Measurements from ENCODE around the gene GARS1.
A peak's percentile ranks its signal among the peaks of the same experiment; 100 is the strongest.
"Not testable (repeated sequence)": the region's sequence is repeated elsewhere in the genome, so short reads cannot be mapped to it uniquely, and the experiment has no call there.

The GARS1 gene

DNA sequence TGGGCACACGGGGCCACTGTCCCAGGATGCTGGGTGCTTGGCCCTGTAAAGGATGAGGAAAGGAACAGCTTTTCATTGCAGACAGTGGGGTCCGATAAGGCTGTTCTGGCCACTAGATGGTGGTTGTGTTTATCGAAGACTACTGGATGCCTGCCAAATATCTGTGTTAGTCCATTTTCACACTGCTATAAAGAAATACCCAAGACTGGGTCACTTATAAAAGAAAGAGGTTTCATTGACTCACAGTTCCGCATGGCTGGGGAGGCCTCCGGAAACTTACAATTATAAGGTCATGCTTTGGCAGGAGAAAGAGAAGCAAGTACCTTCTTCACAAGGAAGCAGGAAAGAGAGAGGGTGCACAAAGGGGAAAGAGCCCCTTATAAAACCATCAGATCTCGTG, 32.2 kb upstream of the GARS1 start:
- DNase-seq (ENCODE audit: low read depth), result no peak
- no peak for TF ChIP-seq CTCF (IDR thresholded peaks at IDR 0.05; ENCODE audit: insufficient read depth, low read depth, low read length, missing control alignments)
- no peak overlapping the region for H3K4me3 ChIP-seq (ENCODE audit: low read length)

GRCh38 chr7:30562909-30563308, 31.8 kb upstream of the GARS1 start:
- no peak overlapping the region for H3K4me3 ChIP-seq (ENCODE audit: low read length)
- DNase-seq (ENCODE audit: low read depth), result no peak
- TF ChIP-seq CTCF (IDR thresholded peaks at IDR 0.05; ENCODE audit: insufficient read depth, low read depth, low read length, missing control alignments), result no peak

DNA sequence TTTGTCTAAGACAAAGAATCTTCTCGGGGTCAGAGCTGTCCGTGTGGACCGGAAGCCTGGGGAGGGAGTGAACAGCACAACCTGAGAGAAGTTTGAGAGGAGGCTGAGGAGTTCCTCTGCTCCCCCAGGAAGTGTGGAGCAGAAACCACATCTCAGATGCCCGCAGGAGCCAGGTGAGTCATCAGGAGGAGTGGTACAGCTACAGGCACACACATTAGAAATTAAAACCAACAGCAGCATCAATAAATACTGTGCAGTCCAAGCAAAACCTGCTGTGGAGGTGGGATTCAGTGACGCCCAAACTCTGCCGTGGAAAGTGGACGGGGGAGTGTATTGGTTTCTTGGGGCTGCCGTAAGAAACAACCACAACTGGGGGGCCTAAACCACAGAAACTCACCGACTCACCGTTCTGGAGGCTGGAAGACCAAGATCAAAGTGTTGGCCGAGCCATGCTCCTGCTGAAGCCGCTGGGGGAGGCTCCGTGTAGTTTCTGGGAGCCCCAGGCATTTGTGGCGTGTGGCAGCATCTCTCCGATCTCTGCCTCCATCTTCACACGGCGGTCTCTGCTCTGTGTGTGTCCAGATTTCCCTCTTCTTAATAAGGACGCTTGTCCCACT, 31.2 kb upstream of the GARS1 start:
- DNase-seq (ENCODE audit: low read depth), result peak; percentile 82
- H3K4me3 ChIP-seq (ENCODE audit: low read length), result no peak overlapping the region
- no peak for TF ChIP-seq CTCF (IDR thresholded peaks at IDR 0.05; ENCODE audit: insufficient read depth, low read depth, low read length, missing control alignments)

DNA sequence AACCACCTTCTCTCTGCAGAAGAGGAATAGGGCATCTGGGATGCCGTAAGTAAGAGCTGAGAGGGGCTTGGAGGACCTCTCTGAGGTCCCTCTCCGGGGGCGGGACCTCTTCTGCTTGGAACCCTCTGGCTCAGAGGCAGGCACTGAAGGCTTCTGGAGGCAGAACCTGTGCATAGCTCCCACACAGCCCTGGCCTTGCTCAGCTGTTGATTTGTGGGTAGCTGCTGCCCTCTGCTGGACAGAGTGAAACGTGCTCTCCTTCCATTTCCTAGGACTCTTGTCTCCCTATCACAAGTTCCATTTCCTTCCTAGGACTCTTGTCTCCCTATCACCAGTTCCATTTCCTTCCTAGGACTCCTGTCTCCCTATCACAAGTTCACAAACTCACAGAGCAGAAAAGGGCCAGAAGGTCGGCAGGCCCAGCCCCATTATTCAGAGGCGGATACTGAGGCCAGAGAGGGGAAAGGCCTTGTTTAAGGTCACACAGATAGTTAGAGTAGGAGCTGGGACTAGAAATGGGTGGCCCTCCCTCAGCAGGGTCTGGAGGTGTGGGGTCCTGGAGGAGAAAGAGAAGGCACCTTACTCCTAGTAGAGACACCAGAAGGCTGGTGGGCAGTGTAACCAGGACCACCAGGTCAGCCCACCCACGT, 30.3 kb upstream of the GARS1 start:
- peak; percentile 90 for DNase-seq (ENCODE audit: low read depth)
- no peak overlapping the region for H3K4me3 ChIP-seq (ENCODE audit: low read length)
- peak; percentile 85 for TF ChIP-seq CTCF (IDR thresholded peaks at IDR 0.05; ENCODE audit: insufficient read depth, low read depth, low read length, missing control alignments)

DNA sequence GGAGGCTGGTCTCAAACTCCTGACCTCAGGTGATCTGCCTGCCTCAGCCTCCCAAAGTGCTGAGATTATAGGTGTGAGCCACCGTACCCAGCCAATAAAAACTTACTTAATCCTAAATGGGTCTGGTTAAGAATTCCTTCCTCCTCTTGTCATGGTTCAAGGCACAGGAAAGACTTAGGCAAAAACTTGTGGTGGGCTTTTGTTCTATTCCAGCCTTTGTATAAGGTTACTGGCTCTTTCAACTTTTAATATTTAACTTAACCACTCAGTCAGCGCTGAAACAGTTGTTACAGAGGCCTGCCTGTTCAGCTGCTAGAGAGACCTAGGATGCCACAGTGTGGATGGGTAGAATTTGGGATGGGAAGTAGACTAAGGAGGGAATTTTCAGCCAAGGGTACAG, 28.1 kb upstream of the GARS1 start:
- DNase-seq (ENCODE audit: low read depth), result no peak
- no peak overlapping the region for H3K4me3 ChIP-seq (ENCODE audit: low read length)
- TF ChIP-seq CTCF (IDR thresholded peaks at IDR 0.05; ENCODE audit: insufficient read depth, low read depth, low read length, missing control alignments), result no peak

- H3K4me3 ChIP-seq (ENCODE audit: low read length), result no peak overlapping the region
- TF ChIP-seq CTCF (IDR thresholded peaks at IDR 0.05; ENCODE audit: insufficient read depth, low read depth, low read length, missing control alignments), result no peak
- DNase-seq (ENCODE audit: low read depth), result no peak
These were observed 27.6 kb upstream of the GARS1 start for GRCh38 chr7:30567081-30567480.

GRCh38 chr7:30570238-30570637, 24.4 kb upstream of the GARS1 start:
- not testable (repeated sequence) for H3K4me3 ChIP-seq (ENCODE audit: low read length); DNase-seq (ENCODE audit: low read depth)
